Measurements from ENCODE around the gene IDE. TPM values are rescaled to one million over a fixed set of nuclear protein-coding genes. Genes with fewer than 3 reads are reported as not detected.
"Not testable (repeated sequence)": the region's sequence is repeated elsewhere in the genome, so short reads cannot be mapped to it uniquely, and the experiment has no call there.

IDE gene
- total RNA-seq, 2 donors from 2014 or later: 40.4 to 43.5 TPM

GRCh38 chr10:92571649-92572048 is 2.2 kb downstream of the IDE start:
- ATAC-seq (no peak), DNase-seq (no peak)
- intact Hi-C loops (cut with DNase I, micrococcal nuclease): no loop called here

GRCh38 chr10:92569663-92570062 is 4.2 kb downstream of the IDE start:
- not testable (repeated sequence) for DNase-seq, ATAC-seq
- intact Hi-C loops (cut with DNase I, micrococcal nuclease): loop anchor here in 1 of 2 donors (10.0 kb wide), 1 partner anchor 55 kb away; no protein-coding TSS in a partner anchor

GRCh38 chr10:92569071-92569470 is 4.8 kb downstream of the IDE start:
- no peak for ATAC-seq
- no peak for DNase-seq
- intact Hi-C loops (cut with DNase I, micrococcal nuclease): loop anchor here in 1 of 2 donors (10.0 kb wide), 1 partner anchor 54 kb away; no protein-coding TSS in a partner anchor

- intact Hi-C loops (cut with DNase I, micrococcal nuclease): loop anchor here in 1 of 2 donors (10.0 kb wide), 1 partner anchor 53 kb away; no protein-coding TSS in a partner anchor
- ATAC-seq (peak; percentile 86), DNase-seq (no peak)
Measured at GRCh38 chr10:92567952-92568600, 5.8 kb downstream of the IDE start.

GRCh38 chr10:92562424-92562823 is 11.5 kb downstream of the IDE start:
- no peak for DNase-seq
- ATAC-seq: no peak
- intact Hi-C loops (cut with DNase I, micrococcal nuclease): loop anchor here in 1 of 2 donors (10.0 kb wide), 1 partner anchor 48 kb away; no protein-coding TSS in a partner anchor

GRCh38 chr10:92559046-92559445 is 14.8 kb downstream of the IDE start:
- intact Hi-C loops (cut with DNase I, micrococcal nuclease): no loop called here
- ATAC-seq (no peak), DNase-seq (no peak)

GRCh38 chr10:92553959-92554358 is 19.9 kb downstream of the IDE start:
- intact Hi-C loops (cut with DNase I, micrococcal nuclease): no loop called here
- DNase-seq: no peak
- no peak for ATAC-seq

GRCh38 chr10:92552310-92552709 is 21.6 kb downstream of the IDE start:
- intact Hi-C loops (cut with DNase I, micrococcal nuclease): no loop called here
- no peak for ATAC-seq
- no peak for DNase-seq

- no peak for ATAC-seq
- no peak for DNase-seq
- intact Hi-C loops (cut with DNase I, micrococcal nuclease): no loop called here
Measured at GRCh38 chr10:92550924-92551323, 23.0 kb downstream of the IDE start.

GRCh38 chr10:92547676-92548075 is 26.2 kb downstream of the IDE start:
- ATAC-seq (no peak), DNase-seq (no peak)
- intact Hi-C loops (cut with DNase I, micrococcal nuclease): no loop called here

- DNase-seq (no peak), ATAC-seq (no peak)
- intact Hi-C loops (cut with DNase I, micrococcal nuclease): no loop called here
Measured at GRCh38 chr10:92545556-92545955, 28.3 kb downstream of the IDE start.

GRCh38 chr10:92544296-92544695 is 29.6 kb downstream of the IDE start:
- intact Hi-C loops (cut with DNase I, micrococcal nuclease): no loop called here
- ATAC-seq (peak; percentile 58), DNase-seq (no peak)

GRCh38 chr10:92542458-92542857 is 31.4 kb downstream of the IDE start:
- ATAC-seq (no peak), DNase-seq (no peak)
- intact Hi-C loops (cut with DNase I, micrococcal nuclease): no loop called here

- intact Hi-C loops (cut with DNase I, micrococcal nuclease): no loop called here
- no peak for ATAC-seq
Measured at GRCh38 chr10:92541583-92541982, 32.3 kb downstream of the IDE start.

GRCh38 chr10:92538231-92538958 is 35.5 kb downstream of the IDE start:
- ATAC-seq (peak; percentile 40), DNase-seq (no peak)
- intact Hi-C loops (cut with DNase I, micrococcal nuclease): no loop called here

More at GRCh38 chr10:92541583-92541982, 32.3 kb downstream of the IDE start:
- no peak for DNase-seq

GRCh38 chr10:92530891-92531535 is 42.9 kb downstream of the IDE start:
- ATAC-seq (no peak), DNase-seq (no peak)
- intact Hi-C loops (cut with DNase I, micrococcal nuclease): no loop called here

GRCh38 chr10:92530421-92530820 is 43.5 kb downstream of the IDE start:
- ATAC-seq (no peak), DNase-seq (no peak)
- intact Hi-C loops (cut with DNase I, micrococcal nuclease): no loop called here

GRCh38 chr10:92527716-92528115 is 46.2 kb downstream of the IDE start:
- ATAC-seq (no peak), DNase-seq (no peak)
- intact Hi-C loops (cut with DNase I, micrococcal nuclease): no loop called here

- intact Hi-C loops (cut with DNase I, micrococcal nuclease): no loop called here
- DNase-seq: no peak
- ATAC-seq: no peak
Measured at GRCh38 chr10:92523639-92524038, 50.3 kb downstream of the IDE start.

Measured in left colon (tissue), 2 donors.